ENCODE results near the gene PSG1.
A peak's percentile ranks its signal among the peaks of the same experiment; 100 is the strongest.
"Not testable (repeated sequence)": the region's sequence is repeated elsewhere in the genome, so short reads cannot be mapped to it uniquely, and the experiment has no call there.

The PSG1 gene

DNA sequence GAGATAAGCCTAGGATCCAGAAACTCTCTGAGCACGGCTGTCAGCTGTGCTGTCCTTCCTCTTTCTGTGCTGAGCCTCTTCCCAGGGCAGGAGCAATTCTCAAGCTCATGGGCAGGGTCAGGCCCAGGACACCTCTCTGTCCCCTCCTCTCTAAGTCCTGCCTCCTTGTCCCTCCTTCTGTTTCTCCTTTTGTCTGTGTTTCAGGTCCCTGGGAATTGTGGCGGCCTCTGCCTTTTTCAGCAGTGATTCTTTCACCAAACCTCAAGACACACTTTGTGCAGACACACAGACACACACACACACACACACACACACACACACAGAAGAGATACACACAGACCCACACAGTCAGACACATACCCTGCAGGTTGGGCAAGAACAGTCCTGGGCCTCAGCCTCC, at the start of gene PSG1:
PSG1 (minus strand) TSS at position 101 of the 400 bp plus-strand sequence. CDS start 132 bp downstream, outside the sequence.
- TF ChIP-seq, protein P1, sequence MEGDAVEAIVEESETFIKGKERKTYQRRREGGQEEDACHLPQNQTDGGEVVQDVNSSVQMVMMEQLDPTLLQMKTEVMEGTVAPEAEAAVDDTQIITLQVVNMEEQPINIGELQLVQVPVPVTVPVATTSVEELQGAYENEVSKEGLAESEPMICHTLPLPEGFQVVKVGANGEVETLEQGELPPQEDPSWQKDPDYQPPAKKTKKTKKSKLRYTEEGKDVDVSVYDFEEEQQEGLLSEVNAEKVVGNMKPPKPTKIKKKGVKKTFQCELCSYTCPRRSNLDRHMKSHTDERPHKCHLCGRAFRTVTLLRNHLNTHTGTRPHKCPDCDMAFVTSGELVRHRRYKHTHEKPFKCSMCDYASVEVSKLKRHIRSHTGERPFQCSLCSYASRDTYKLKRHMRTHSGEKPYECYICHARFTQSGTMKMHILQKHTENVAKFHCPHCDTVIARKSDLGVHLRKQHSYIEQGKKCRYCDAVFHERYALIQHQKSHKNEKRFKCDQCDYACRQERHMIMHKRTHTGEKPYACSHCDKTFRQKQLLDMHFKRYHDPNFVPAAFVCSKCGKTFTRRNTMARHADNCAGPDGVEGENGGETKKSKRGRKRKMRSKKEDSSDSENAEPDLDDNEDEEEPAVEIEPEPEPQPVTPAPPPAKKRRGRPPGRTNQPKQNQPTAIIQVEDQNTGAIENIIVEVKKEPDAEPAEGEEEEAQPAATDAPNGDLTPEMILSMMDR (IDR thresholded peaks at IDR 0.05; ENCODE audit: borderline replicate concordance, insufficient read depth, low read depth, low read length) = no peak
- no peak within 1 kb of the TSS for H3K4me3 ChIP-seq (ENCODE audit: low read depth, low read length)

DNA sequence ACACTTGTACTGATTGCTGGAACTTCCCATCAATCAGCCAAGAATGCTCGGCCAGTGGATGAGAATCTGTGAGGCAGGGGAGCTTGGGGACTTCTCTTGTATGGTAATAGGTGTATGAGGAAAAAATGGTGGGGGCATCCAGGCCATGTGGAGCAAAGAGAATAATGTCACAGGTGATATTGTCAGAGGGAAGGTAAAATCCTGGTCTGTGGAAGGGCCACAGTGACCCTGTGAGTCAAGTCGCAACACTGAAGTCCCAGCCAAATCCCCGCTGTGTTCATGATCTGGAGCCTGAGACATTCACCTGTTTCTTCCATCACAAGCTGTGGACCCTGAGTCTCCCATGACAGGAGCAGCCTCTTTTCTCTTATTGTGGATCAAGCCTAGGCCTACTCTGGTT, 49.4 kb upstream of the PSG1 start:
- no peak overlapping the region for H3K4me3 ChIP-seq (ENCODE audit: low read depth, low read length)
- TF ChIP-seq, protein P1 (IDR thresholded peaks at IDR 0.05; ENCODE audit: borderline replicate concordance, insufficient read depth, low read depth, low read length) = no peak

DNA sequence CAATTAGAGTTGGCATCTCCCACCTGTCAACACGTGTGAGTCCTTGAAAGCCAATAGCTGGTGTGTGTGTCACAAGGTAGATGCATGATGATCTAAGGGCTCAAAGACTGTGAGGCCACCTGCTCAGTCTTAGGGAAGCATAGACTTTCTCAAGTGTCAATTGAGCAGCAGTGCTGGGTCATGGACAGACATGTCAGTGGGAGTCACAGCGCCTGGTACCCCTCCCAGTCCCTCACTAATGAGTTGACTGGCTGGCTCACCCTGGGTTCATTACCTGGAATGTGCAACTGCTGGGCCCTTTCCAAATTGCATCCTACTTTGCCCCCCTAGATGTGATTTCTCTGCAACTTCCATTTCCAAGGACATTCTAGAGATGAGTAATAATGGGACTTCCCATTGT, 47.3 kb upstream of the PSG1 start:
- TF ChIP-seq, protein P1 (IDR thresholded peaks at IDR 0.05; ENCODE audit: borderline replicate concordance, insufficient read depth, low read depth, low read length) = no peak
- H3K4me3 ChIP-seq (ENCODE audit: low read depth, low read length) = no peak overlapping the region

DNA sequence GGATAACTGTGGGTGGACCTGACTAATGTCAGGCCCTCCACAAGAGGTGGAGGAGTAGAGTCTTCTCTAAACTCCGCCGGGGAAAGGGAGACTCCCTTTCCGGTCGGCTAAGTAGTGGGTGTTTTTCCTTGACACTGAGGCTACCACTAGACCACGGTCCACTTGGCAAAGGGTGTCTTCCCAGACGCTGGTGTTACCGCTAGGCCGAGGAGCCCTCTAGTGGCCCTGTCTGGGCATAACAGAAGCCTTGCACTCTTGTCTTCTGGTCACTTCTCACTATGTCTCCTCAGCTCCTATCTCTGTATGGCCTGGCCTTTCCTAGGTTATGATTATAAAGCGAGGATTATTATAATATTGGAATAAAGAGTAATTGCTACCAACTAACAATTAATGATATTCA, 43.6 kb upstream of the PSG1 start:
- TF ChIP-seq, protein P1 (IDR thresholded peaks at IDR 0.05; ENCODE audit: borderline replicate concordance, insufficient read depth, low read depth, low read length) = peak; percentile 78
- H3K4me3 ChIP-seq (ENCODE audit: low read depth, low read length) = not testable (repeated sequence)

DNA sequence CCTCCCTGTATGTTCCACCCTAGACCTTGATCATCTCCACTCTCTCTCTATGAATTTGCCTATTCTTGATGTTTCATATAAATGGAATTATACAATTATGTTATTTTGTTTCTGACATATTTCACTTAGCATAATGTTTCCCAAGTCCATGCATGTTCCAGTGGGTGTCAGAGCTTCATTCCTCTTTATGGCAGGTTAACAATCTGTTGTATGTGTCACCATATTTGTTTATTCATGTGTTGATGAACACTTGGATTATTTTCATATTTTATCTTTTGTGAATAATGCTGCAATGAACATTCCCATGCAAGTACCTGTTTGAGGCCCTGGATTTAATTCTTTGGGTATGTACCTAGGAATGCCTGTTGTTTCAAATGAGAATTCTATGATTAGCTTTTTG, 41.5 kb upstream of the PSG1 start:
- not testable (repeated sequence) for H3K4me3 ChIP-seq (ENCODE audit: low read depth, low read length)

DNA sequence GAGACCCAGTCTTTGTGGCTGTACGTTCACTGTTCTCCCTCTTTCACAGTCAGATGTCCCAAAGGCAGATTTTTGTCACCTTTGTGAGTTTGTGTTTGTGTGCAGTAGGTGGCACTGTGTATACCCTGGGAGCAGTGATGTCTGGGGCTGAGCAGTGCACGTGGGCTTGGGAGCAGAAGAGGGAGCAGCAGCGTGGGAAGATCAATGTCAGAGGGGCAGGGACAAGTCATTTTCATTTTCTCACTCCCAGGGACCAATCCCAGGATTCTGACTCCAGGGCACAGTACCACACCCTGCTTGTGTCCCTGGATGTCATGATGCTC, 40.2 kb upstream of the PSG1 start:
- TF ChIP-seq, protein P1 (IDR thresholded peaks at IDR 0.05; ENCODE audit: borderline replicate concordance, insufficient read depth, low read depth, low read length) = no peak
- H3K4me3 ChIP-seq (ENCODE audit: low read depth, low read length) = no peak overlapping the region

DNA sequence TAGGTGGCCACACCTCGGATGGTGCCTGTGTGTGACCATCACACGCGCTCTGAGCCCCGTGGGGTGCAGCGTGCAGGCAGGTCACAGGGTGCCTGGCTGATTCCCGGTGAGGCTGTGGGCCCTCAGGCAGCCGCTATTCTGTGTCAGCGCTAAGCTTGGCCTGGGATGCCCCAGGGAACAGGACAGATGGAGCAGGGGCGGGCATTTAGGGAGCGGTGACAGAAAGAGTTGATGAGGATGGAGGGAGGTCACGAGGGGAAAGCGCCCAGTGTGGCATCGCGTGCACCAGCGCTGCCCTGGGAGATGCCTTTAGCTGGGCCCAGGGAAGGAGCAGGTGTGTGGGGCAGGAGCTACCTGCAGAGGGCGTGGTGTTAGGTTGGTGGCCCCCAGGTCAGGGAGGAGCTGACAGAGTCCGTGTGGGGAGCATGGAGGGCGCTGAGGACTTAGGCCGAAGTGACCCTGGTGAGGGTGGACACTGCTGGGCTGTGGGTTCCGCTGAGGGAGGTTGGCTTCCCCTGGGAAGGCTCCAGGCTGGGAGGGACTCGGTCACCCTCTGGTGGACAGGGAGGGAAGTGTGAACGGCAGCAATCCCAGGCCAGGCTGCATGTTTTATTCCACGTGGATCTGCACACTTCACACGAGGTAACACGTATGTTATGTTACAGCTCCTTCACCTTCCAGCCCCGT, 39.7 kb upstream of the PSG1 start:
- TF ChIP-seq, protein P1 (IDR thresholded peaks at IDR 0.05; ENCODE audit: borderline replicate concordance, insufficient read depth, low read depth, low read length) = peak; percentile 44; the same call in 1 of the 2 replicates
- not testable (repeated sequence) for H3K4me3 ChIP-seq (ENCODE audit: low read depth, low read length)

DNA sequence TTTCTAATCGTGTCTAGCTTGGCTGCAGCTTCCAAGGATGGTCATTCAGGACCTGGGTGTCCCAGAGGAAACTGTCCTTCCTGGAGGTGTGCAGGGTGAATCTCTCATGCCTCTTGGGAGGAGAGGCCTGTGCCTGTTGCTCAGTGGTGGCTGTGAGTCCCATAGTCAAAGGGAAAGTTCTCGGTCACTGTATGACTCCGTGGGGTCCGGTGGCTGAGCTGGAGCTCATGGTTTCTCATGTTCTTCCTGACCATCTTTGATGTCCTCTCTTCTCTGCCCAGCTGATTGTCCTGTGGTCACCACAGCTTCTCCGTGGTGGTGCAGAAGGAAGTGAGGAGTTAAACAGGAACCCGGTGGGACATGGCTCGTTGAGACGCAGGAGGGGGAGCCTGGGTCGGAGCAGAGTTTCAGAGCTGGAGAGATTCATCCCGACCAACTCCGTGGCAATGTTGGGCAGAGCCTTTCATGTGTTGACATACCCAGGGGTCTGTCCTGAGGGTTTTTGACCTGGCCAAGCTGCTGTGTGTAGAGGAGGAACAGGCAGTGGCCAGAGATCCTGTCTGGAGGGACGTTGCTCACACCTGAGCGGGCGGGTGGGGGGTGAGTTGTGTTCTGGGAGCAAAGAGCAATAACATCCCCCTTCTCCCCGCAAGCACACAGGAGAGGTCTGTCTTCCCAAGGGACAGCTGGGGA, 39.0 kb upstream of the PSG1 start:
- not testable (repeated sequence) for H3K4me3 ChIP-seq (ENCODE audit: low read depth, low read length)

DNA sequence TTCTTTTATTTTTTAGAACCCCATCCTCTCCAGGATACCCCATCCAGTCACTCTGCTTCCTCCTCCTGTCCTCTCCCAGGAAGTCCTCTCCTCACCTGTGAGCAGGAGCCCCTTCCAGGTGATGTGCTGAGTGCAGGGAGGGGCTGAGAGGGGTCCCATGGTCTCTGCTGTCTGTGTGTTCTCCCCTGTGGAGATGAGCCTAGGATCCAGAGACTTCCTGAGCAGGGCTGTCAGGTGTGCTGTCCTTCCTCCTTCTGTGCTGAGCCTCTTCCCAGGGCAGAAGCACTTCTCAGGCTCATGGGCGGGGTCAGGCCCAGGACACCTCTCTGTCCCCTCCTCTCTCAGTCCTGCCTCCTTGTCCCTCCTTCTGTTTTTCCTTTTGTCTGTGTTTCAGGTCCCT, 38.1 kb upstream of the PSG1 start, which contains the start of gene PSG6:
PSG6 (minus strand) TSS at position 261 of the 400 bp plus-strand sequence; CDS start at position 159, 102 bp downstream.
- not testable (repeated sequence) for H3K4me3 ChIP-seq (ENCODE audit: low read depth, low read length)

DNA sequence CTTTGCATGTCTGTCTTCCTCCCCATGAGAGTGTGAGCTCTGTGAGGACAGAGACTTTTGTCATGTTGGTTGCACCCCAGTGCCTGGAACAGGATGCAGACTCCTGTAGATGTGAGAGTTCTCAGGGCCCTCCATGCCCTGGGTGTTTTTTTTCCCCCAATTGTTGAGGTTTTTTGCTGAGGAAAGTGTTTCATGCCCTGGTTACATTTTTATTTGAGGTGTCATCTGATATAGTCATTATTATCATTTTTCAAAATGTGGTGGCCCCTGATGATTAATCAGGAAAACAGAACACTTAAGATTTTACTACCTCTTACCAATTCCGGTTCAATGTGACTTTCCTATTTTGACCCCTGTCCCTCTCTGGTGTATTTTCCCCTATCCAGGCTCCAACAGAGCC, 37.4 kb upstream of the PSG1 start:
- not testable (repeated sequence) for H3K4me3 ChIP-seq (ENCODE audit: low read depth, low read length)

DNA sequence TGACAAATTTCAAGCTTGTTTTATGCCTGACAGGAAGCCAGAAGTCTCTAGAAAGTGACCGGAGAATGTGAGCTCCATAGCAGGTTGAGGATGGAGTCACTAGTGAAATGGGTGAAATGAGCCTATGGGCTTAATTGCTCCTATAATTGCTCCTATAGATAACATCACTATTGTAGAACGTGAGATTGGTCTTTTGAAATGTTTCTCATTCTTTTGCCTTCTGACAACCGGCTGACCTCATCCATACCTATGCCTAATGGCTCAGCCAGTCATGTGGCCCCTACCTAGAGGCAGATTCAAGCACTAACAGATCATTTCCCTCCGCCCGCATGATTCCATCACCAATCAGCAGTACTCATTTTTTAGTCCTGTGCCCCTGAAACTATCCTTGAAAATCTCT, 34.0 kb upstream of the PSG1 start:
- H3K4me3 ChIP-seq (ENCODE audit: low read depth, low read length) = not testable (repeated sequence)

DNA sequence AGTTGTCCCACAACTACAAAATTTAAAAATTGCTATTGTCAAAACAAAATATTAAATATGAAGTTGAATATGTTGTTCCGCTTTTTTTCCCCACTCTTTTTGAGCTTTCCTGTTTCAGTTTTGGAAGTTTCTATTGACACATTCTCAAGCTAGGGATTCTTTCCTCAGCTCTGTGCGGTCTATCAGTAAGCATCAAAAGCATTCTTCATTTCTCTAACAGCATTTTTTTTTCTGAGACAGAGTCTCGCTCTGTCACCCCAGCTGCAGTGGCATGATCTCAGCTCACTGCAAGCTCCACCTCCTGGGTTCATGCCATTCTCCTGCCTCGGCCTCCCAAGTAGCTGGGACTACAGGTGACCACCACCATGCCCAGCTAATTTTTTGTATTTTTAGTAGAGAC, 33.4 kb upstream of the PSG1 start:
- H3K4me3 ChIP-seq (ENCODE audit: low read depth, low read length) = not testable (repeated sequence)

All from GM12875 (cell line).